GM21526 (cell line): Measurements from ENCODE around the gene GIT2.
"Not testable (repeated sequence)": the region's sequence is repeated elsewhere in the genome, so short reads cannot be mapped to it uniquely, and the experiment has no call there.

ENCODE experiments used
- ATAC-seq: cut with Tn5 transposase; IDR thresholded peaks from one replicate; pipeline ENCODE4 v1.9.1; 2021; ENCODE audit warnings: moderate library complexity; ENCODE audit not compliant: unreplicated experiment, low FRiP score

Gene GIT2

GRCh38 chr12:109950625-109951024, 45.5 kb downstream of the GIT2 start:
- ATAC-seq: no peak

DNA sequence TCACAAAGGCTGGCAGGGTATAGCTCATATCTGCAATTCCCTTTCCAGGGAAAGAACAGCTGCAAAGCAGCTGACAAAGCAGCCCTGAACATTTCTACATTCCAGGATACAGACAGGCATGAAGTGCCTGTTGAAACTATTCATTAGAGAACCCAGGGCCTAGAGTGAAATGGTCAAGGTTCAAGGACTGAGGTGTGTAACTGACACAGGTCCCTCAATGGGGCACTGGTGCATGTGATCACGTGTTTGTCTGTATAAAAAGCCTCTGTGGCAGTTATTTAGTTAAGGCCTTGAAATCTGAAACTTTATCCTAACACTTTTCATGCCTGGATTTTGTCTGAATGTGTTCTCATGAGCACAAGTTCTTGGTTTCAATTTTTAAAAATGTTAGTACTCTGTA, 47.1 kb downstream of the GIT2 start:
- ATAC-seq: no peak

- ATAC-seq: no peak
These were observed 47.8 kb downstream of the GIT2 start for GRCh38 chr12:109948368-109948767.

GRCh38 chr12:109947521-109947920, 48.6 kb downstream of the GIT2 start:
- no peak for ATAC-seq

- ATAC-seq: no peak
These were observed 49.3 kb downstream of the GIT2 start for GRCh38 chr12:109946913-109947312.

- ATAC-seq: no peak
These were observed 49.7 kb downstream of the GIT2 start for GRCh38 chr12:109946505-109946904.

GRCh38 chr12:109944561-109945359, 51.4 kb downstream of the GIT2 start:
- ATAC-seq: no peak

GRCh38 chr12:109943811-109944210, 52.4 kb downstream of the GIT2 start:
- no peak for ATAC-seq

DNA sequence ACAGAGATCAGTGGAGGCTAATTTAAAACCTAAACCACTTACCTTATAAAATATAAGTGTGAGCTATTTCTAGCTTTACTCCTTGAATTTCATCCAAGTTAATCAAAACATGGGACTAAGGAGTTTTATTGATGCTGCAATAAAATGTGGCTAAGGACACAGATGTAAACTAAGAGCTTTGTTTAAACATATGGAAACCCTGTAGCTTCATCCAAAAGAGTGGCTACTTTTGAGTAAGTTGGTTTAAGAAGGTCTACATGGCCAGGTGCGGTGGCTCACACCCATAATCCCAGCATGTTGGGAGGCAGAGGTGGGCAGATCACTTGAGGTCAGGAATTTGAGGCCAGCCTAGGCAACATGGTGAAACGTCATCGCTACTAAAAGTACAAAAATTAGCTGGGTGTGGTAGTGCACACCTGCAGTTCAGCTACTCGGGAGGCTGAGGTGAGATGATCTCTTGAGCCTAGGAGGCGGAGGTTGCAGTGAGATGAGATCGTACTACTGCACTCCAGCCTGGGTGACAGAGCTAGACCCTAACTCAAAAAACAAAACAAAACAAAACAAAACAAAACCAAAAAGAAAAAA, 55.7 kb downstream of the GIT2 start:
- ATAC-seq: no peak

GRCh38 chr12:109939504-109939903, 56.7 kb downstream of the GIT2 start:
- no peak for ATAC-seq

GRCh38 chr12:109938947-109939346, 57.2 kb downstream of the GIT2 start:
- no peak for ATAC-seq

GRCh38 chr12:109937371-109937770, 58.8 kb downstream of the GIT2 start:
- no peak for ATAC-seq

- no peak for ATAC-seq
These were observed 62.1 kb downstream of the GIT2 start for GRCh38 chr12:109934026-109934425.

DNA sequence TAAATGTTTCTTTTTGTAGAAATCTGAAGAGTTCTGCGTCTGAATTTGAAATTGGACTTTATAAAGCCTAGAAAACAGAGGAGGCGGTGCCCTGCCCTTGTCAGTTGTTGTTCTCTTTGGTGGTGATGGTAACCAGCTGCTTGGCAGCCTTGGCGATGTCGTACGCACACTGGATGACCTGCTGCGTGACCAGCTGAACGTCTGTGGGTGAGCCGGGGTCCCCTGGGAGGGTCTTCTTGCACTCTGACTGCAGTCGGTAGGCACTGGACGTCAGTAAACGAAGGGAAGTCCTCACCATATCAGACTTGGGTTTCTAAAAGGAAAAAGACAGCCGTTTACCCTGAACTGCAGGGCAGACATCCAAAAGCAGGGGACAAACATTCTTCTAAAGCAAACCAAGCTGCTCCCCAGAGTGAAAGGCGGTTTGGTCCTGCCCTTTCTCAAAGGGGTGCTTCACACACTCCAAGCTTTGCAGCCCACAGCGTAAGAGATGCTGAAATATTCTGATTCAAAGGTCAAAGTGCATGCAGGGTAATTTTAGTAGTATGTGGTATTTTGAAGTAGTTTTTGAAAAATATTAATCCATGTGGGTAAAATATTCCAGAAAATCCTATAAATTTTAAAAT, 63.2 kb downstream of the GIT2 start:
- ATAC-seq: no peak

DNA sequence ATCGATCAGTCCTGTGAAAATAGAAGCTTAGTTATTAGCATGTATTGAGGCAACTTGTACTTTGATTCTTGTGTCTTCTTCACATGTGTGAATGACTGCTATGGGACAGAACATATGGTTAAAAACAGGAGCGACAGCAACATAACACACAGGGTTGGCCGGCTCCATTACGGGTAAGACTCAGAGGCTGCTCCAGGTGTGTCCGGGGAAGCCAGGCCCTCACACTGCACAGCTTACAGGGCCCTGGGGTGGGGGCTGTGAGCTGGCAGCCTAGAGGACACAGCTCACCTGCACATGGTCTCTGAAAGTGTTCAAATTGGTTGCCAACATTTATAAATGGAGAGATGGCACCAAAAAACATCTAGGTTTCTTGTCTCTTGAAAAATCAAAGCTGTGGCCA, 65.0 kb downstream of the GIT2 start:
- ATAC-seq: no peak

DNA sequence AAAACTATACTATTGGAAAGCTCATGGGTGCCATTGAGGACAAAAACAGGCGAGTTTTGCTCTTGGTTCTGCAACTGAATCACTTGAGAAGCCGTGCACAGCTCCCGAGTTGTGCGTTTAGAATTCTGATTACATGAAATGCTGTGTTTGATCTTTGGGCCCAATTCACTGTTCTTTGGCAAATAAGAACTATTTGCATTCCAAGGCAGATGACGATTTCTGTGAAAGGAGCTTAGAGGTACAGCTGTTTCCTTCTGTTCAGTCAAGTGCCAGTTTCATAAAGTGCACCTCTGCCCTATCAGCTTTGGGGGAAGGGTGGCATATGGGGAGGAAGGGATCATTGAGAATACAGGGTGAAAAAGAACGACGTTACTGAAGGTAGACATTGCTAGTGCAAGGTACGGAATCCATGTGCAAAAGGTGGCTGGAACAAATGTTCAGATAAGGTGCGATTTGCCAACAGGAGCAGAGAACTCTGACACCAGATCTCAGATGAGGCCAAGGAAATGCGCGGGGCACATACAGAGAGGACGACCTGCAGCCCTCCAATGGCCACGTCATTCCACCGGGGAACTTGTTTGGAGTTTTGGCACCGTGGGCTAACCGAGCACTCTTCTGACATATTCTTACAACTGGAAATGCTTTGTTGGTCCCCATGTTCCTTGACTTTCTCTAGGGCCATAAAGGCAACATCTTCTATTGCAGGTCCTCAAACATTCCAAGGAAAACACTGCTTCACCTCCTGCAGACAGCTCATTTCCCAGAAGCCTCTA, 66.0 kb downstream of the GIT2 start:
- no peak for ATAC-seq

DNA sequence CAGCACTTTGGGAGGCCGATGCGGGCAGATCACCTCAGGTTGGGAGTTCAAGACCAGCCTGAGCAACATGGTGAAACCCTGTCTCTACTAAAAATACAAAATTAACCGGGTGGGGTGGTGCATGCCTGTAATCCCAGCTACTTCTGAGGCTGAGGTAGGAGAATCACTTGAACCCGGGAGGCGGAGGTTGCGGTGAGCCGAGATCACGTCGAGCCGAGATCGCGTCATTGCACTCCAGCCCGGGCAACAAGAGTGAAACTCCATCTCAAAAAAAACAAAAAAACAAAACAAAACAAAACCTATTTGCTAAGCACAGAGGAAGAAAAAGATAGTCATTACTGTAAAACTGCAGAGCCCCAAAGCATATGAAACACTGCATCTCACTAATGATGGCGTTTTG, 66.8 kb downstream of the GIT2 start:
- not testable (repeated sequence) for ATAC-seq

GRCh38 chr12:109928058-109928656, 68.0 kb downstream of the GIT2 start:
- no peak for ATAC-seq

DNA sequence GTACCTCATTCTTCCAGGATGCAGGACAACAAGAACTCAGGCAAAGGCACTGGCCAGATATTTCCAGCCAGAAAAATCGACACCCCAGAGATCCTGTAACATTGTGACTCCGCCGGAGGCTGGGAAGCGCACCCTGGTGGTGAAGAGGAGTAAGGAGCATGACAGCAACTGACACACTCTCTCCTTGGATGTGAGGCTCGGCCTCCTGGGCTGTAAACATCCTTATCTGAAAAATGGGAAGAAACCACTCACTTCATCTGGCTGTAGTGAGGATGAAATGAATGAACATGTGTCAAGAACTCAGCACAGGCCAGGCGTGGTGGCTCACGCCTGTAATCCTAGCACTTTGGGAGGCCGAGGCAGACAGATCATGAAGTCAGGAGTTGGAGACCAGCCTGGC, 68.5 kb downstream of the GIT2 start:
- ATAC-seq: no peak

GRCh38 chr12:109926488-109927210, 69.5 kb downstream of the GIT2 start:
- no peak for ATAC-seq
